ENCODE data around the gene NCMAP.
"Not testable (repeated sequence)": the region's sequence is repeated elsewhere in the genome, so short reads cannot be mapped to it uniquely, and the experiment has no call there.

NCMAP gene

DNA sequence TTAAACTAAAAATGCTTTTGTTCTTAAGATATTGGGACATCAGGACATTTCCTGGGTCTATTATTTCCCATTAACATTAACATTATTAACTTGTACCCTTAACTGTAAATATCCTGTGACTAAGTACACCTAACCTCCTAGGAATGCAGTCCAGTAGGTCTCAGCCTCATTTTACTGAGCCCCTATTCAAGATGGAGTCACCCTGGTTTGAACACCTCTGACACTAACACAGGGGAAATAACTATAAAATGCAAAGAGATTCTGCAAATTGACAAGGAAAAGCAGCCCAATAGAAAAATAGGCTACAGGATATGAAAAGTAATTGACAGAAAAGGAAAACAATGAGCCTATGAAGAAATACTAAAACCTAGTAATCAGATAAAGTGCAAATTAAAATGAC, 11.6 kb upstream of the NCMAP start:
- TF ChIP-seq, protein P1, sequence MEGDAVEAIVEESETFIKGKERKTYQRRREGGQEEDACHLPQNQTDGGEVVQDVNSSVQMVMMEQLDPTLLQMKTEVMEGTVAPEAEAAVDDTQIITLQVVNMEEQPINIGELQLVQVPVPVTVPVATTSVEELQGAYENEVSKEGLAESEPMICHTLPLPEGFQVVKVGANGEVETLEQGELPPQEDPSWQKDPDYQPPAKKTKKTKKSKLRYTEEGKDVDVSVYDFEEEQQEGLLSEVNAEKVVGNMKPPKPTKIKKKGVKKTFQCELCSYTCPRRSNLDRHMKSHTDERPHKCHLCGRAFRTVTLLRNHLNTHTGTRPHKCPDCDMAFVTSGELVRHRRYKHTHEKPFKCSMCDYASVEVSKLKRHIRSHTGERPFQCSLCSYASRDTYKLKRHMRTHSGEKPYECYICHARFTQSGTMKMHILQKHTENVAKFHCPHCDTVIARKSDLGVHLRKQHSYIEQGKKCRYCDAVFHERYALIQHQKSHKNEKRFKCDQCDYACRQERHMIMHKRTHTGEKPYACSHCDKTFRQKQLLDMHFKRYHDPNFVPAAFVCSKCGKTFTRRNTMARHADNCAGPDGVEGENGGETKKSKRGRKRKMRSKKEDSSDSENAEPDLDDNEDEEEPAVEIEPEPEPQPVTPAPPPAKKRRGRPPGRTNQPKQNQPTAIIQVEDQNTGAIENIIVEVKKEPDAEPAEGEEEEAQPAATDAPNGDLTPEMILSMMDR (conservative IDR thresholded peaks at IDR 0.05; ENCODE audit: control insufficient read depth, insufficient read depth, low read depth, low read length), result no peak
- H3K4me3 ChIP-seq (ENCODE audit: control insufficient read depth, low read depth, low read length), result no peak overlapping the region
- DNase-seq (ENCODE audit: low read depth), result no peak

DNA sequence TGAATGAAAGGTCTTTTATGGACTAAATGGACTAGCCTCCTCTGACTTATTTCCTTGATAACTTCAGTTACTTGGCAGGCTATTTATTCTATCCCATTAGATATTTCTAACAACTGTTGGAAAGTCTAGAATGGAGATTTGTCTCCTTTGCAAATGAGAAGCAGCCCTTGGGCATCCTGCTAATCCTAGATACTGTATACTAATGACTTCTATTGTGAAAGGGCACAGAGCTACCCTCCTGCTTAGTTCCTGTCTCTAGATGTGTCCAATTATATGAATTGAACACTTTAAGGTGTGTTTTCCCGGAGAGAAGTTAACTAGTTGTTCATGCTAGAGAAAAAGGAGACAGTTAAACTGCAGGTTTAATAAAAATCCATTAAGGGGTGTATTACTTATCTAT, 10.2 kb upstream of the NCMAP start:
- no peak overlapping the region for H3K4me3 ChIP-seq (ENCODE audit: control insufficient read depth, low read depth, low read length)
- no peak for DNase-seq (ENCODE audit: low read depth)
- TF ChIP-seq, protein P1 (conservative IDR thresholded peaks at IDR 0.05; ENCODE audit: control insufficient read depth, insufficient read depth, low read depth, low read length), result no peak

DNA sequence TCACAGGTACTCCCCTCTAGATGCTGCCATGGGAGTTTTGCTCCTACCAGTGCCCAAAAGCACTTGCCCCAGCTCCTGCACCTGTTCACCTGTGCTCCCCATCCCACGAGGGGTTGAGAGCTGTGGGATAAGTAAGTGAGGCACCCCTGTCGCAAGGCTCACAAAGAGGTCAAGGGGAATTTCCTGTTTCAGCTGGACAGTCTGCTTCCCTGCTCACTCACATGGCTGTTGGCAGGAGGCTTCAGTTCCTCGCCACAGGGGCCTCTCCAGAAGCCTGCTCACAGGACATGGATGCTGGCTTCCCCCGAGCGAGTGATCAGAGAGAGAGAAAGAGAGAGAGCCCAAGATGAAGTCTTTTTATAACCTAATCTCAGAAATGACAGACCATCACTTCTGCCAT, 8.7 kb upstream of the NCMAP start:
- TF ChIP-seq, protein P1 (conservative IDR thresholded peaks at IDR 0.05; ENCODE audit: control insufficient read depth, insufficient read depth, low read depth, low read length), result no peak
- no peak overlapping the region for H3K4me3 ChIP-seq (ENCODE audit: control insufficient read depth, low read depth, low read length)
- no peak for DNase-seq (ENCODE audit: low read depth)

DNA sequence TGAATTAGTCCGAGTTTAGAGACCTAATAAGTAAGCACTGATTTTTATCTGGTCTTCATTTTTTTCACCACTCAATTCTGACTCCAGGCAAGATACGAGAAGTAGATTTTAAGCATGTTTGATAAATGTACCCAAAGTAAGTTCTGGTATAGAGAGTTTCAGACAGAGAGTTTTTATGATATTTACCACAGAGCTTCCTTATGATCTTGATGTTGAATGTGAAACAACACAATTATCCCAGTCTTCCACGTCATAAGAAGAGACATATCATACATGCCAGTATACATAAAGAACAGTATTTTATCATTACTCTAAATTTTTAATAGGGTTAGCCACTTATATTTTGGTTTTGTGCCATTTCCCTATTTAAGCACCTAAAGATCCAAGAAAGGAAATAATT, 7.8 kb upstream of the NCMAP start:
- TF ChIP-seq, protein P1 (conservative IDR thresholded peaks at IDR 0.05; ENCODE audit: control insufficient read depth, insufficient read depth, low read depth, low read length), result no peak
- no peak for DNase-seq (ENCODE audit: low read depth)
- no peak overlapping the region for H3K4me3 ChIP-seq (ENCODE audit: control insufficient read depth, low read depth, low read length)

DNA sequence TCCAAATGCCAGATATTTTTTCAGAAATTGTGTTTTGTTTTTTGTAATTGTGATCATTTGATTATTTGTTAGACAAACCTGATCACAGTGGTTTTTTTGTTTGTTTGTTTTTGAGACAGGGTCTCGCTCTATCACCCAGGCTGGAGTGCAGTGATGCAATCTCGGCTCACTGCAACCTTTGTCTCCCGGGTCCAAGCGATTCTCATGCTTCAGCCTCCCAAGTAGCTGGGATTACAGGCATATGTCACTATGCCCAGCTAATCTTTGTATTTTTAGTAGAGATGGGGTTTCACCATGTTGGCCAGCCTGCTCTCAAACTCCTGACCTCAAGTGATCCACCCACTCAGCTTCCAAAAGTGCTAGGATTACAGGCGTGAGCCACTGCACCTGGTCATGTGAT, 6.7 kb upstream of the NCMAP start:
- not testable (repeated sequence) for DNase-seq (ENCODE audit: low read depth); H3K4me3 ChIP-seq (ENCODE audit: control insufficient read depth, low read depth, low read length)

DNA sequence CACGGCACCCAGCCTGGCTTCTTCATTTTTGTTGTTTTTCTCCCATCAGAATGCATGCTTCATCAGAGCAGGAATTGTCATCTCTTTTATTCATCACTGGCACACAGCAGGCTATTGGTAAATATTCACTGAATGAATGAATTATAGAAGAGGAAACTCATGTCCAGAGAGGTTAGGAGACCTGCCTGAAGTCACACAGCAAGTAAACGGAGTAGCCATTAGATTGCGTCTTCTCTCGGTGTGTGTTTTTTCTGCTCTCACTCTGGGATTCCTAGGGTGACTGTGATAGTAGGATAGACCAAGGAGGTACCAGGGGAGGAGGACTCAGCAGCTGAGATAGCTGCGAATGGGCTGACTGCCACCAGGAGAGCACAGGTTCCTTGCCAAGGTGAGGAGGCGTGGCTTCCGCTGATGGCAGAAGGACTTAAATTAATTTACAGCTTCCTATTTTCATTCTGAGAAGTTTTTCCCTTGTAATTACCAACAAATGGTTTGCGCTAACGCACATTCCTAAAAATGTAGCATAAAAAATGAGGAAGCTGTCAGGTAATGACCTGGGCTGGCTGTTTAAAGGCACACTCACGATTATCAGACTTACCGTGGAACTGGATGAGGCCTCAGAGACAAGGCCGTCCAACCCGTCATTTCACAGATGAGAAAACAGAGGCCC, 4.5 kb upstream of the NCMAP start:
- DNase-seq (ENCODE audit: low read depth), result no peak
- TF ChIP-seq, protein P1 (conservative IDR thresholded peaks at IDR 0.05; ENCODE audit: control insufficient read depth, insufficient read depth, low read depth, low read length), result no peak
- H3K4me3 ChIP-seq (ENCODE audit: control insufficient read depth, low read depth, low read length), result no peak overlapping the region

DNA sequence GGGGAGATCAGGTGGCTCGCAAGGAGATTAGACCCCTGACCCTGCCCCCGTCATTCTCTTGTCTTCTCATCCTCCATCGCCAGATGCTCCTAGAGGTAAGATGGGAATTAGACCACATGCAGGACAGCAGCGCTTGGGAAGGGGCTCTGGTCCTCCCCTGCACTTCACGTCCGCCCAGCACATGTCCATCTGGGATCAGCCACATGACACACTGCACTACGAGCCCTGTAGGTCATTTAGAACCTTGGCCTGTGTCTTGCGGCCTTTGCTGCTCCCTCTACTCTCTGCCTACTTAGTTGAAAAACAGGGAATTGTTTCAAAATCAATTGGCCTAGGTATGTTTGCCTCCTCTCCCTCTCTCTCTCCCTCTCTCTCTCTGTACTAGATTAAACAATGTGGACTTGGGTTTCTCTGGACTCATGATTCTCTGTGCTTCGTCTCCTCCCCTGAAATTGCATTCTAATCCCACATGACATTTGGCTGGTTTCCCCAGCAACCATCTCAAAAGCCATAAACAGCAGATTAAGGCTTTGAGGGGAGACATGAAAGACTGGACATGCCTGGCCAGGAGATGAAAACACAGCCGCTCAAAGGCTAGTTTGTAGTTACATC, 3.8 kb upstream of the NCMAP start:
- H3K4me3 ChIP-seq (ENCODE audit: control insufficient read depth, low read depth, low read length), result no peak overlapping the region
- TF ChIP-seq, protein P1 (conservative IDR thresholded peaks at IDR 0.05; ENCODE audit: control insufficient read depth, insufficient read depth, low read depth, low read length), result no peak
- no peak for DNase-seq (ENCODE audit: low read depth)

All from fibroblast of mammary gland (primary cell).